DND-41 (cell line): Measurements from ENCODE around the gene IFIT2.

ENCODE experiments used
- ATAC-seq: fragments of 200-7000 bp; cut with Tn5 transposase; 3 replicates; pipeline ENCODE4 v1.9.1; 2021; ENCODE audit warnings: low read depth; ENCODE audit not compliant: insufficient read depth
- DNase-seq: peaks from one replicate; pipeline ENCODE4 v3.0.0-alpha.2; 2020
- H2AFZ ChIP-seq: 2 replicates; pipeline ENCODE4 v1.6.0; 2012; ENCODE audit warnings: low read depth, low read length
- H3K27ac ChIP-seq: 2 replicates; pipeline ENCODE4 v1.5.1; 2012; ENCODE audit warnings: low read length, inconsistent platforms
- H3K27me3 ChIP-seq: fragments of 200-600 bp; sonication (generic); 2 replicates; pipeline ENCODE4 v1.6.0; 2012; ENCODE audit warnings: low read length, mild to moderate bottlenecking, inconsistent platforms; ENCODE audit not compliant: insufficient read depth, poor library complexity
- H3K36me3 ChIP-seq: 2 replicates; pipeline ENCODE4 v1.5.1; 2012; ENCODE audit warnings: low read length, inconsistent platforms; ENCODE audit not compliant: insufficient read depth
- H3K4me1 ChIP-seq: 2 replicates; pipeline ENCODE4 v1.5.1; 2012; ENCODE audit warnings: mild to moderate bottlenecking, low read length; ENCODE audit not compliant: insufficient read depth
- H3K4me2 ChIP-seq: 2 replicates; pipeline ENCODE4 v1.6.0; 2012; ENCODE audit warnings: mild to moderate bottlenecking, moderate library complexity, low read length, inconsistent platforms; ENCODE audit not compliant: insufficient read depth
- H3K4me3 ChIP-seq, 2 experiments: fragments of 200-600 bp in 1 of 2; shearing (Covaris generic) in 1 of 2; 2 replicates each; pipeline ENCODE4 v1.5.1; 2012 to 2016; ENCODE audit warnings: inconsistent platforms in 2 of 2, low read length in 2 of 2, mild to moderate bottlenecking in 2 of 2, low read depth in 1 of 2, moderate library complexity in 1 of 2
- H3K79me2 ChIP-seq: 2 replicates; pipeline ENCODE4 v1.6.0; 2012; ENCODE audit warnings: low read length, inconsistent platforms; ENCODE audit not compliant: insufficient read depth
- H3K9ac ChIP-seq: 2 replicates; pipeline ENCODE4 v1.6.0; 2012; ENCODE audit warnings: low read depth, mild to moderate bottlenecking, inconsistent platforms, low read length, moderate library complexity
- H3K9me3 ChIP-seq: 2 replicates; pipeline ENCODE4 v1.5.1; 2012; ENCODE audit warnings: low read length, moderate library complexity, mild to moderate bottlenecking, inconsistent platforms; ENCODE audit not compliant: insufficient read depth, severe bottlenecking
- H4K20me1 ChIP-seq: 2 replicates; pipeline ENCODE4 v1.6.0; 2012; ENCODE audit warnings: low read length; ENCODE audit not compliant: insufficient read depth
- CTCF ChIP-seq: IDR thresholded peaks from 2 replicates; pipeline ENCODE4 v1.5.1; 2012; ENCODE audit warnings: borderline replicate concordance, low read length, moderate library complexity, mild to moderate bottlenecking; ENCODE audit not compliant: poor library complexity, severe bottlenecking; ENCODE audit errors: extremely low read depth
- EZH2 ChIP-seq: IDR thresholded peaks from 3 replicates; pipeline ENCODE4 v1.6.1; 2012; ENCODE audit warnings: borderline replicate concordance, low read depth, mild to moderate bottlenecking, moderate library complexity, low read length, inconsistent platforms; ENCODE audit not compliant: severe bottlenecking

IFIT2 gene

GRCh38 chr10:89308736-89309135, 6.9 kb downstream of the IFIT2 start:
- Histone ChIP-seq H3K36me3 (peaks cover 10% of the 10 kb centered on the region; the same call in 1 of the 2 replicates), H3K4me3 (no peak overlapping the region), H3K4me2 (no peak overlapping the region), H3K4me1 (peaks cover 2% of the 10 kb centered on the region), H3K27ac (no peak overlapping the region), H3K27me3 (no peaks in the 10 kb centered on the region), H3K9ac (no peak overlapping the region), H3K79me2 (no peaks in the 10 kb centered on the region), H2AFZ (no peak overlapping the region), H3K9me3 (no peaks in the 10 kb centered on the region), H4K20me1 (no peaks in the 10 kb centered on the region)
- ATAC-seq (no peak), DNase-seq (no peak)
- TF ChIP-seq CTCF (no peak), EZH2 (no peak)

- Histone ChIP-seq H3K4me1 (no peaks in the 10 kb centered on the region), H3K79me2 (no peaks in the 10 kb centered on the region), H3K4me3 (no peak overlapping the region), H3K9me3 (no peaks in the 10 kb centered on the region), H2AFZ (no peak overlapping the region), H4K20me1 (no peaks in the 10 kb centered on the region), H3K4me2 (no peak overlapping the region), H3K9ac (no peak overlapping the region), H3K27ac (no peak overlapping the region), H3K36me3 (peaks cover 10% of the 10 kb centered on the region; the same call in 1 of the 2 replicates), H3K27me3 (no peaks in the 10 kb centered on the region)
- DNase-seq: no peak
- ATAC-seq: no peak
- TF ChIP-seq CTCF (no peak), EZH2 (no peak)
Measured at GRCh38 chr10:89309156-89310055, 7.6 kb downstream of the IFIT2 start.

GRCh38 chr10:89310056-89310893, 8.4 kb downstream of the IFIT2 start:
- ATAC-seq (no peak), DNase-seq (no peak)
- Histone ChIP-seq H4K20me1 (no peaks in the 10 kb centered on the region), H3K4me2 (no peak overlapping the region), H3K36me3 (peaks cover 10% of the 10 kb centered on the region; the same call in 1 of the 2 replicates), H3K9me3 (no peaks in the 10 kb centered on the region), H3K4me3 (no peak overlapping the region), H3K9ac (no peak overlapping the region), H2AFZ (no peak overlapping the region), H3K79me2 (no peaks in the 10 kb centered on the region), H3K27ac (no peak overlapping the region), H3K4me1 (no peaks in the 10 kb centered on the region), H3K27me3 (no peaks in the 10 kb centered on the region)
- no peak for TF ChIP-seq EZH2
- no peak for TF ChIP-seq CTCF
